ENCODE data around the gene IFNGR2.
"Not testable (repeated sequence)": the region's sequence is repeated elsewhere in the genome, so short reads cannot be mapped to it uniquely, and the experiment has no call there.

Gene IFNGR2

GRCh38 chr21:33402001-33402979, 923 bp upstream of the IFNGR2 start:
- DNase-seq (ENCODE audit: low read depth): no peak

- DNase-seq (ENCODE audit: low read depth): no peak
Measured at GRCh38 chr21:33403786-33404585, 773 bp downstream of the IFNGR2 start.

- DNase-seq (ENCODE audit: low read depth): no peak
Measured at GRCh38 chr21:33406493-33406892, 3.3 kb downstream of the IFNGR2 start.

GRCh38 chr21:33411949-33412430, 8.8 kb downstream of the IFNGR2 start:
- DNase-seq (ENCODE audit: low read depth): no peak

- DNase-seq (ENCODE audit: low read depth): not testable (repeated sequence)
Measured at GRCh38 chr21:33412439-33412831, 9.2 kb downstream of the IFNGR2 start.

- DNase-seq (ENCODE audit: low read depth): no peak
Measured at GRCh38 chr21:33412832-33413519, 9.8 kb downstream of the IFNGR2 start.

GRCh38 chr21:33414068-33414467, 10.9 kb downstream of the IFNGR2 start:
- DNase-seq (ENCODE audit: low read depth): no peak

- DNase-seq (ENCODE audit: low read depth): no peak
Measured at GRCh38 chr21:33414926-33415325, 11.7 kb downstream of the IFNGR2 start.

GRCh38 chr21:33418691-33419090, 15.5 kb downstream of the IFNGR2 start:
- DNase-seq (ENCODE audit: low read depth): no peak

- DNase-seq (ENCODE audit: low read depth): no peak
Measured at GRCh38 chr21:33419538-33420123, 16.4 kb downstream of the IFNGR2 start.

GRCh38 chr21:33421713-33422393, 18.6 kb downstream of the IFNGR2 start:
- no peak for DNase-seq (ENCODE audit: low read depth)

GRCh38 chr21:33424214-33424613, 21.0 kb downstream of the IFNGR2 start:
- DNase-seq (ENCODE audit: low read depth): no peak

GRCh38 chr21:33425825-33426224, 22.6 kb downstream of the IFNGR2 start:
- no peak for DNase-seq (ENCODE audit: low read depth)

GRCh38 chr21:33427051-33427450, 23.8 kb downstream of the IFNGR2 start:
- no peak for DNase-seq (ENCODE audit: low read depth)

- no peak for DNase-seq (ENCODE audit: low read depth)
Measured at GRCh38 chr21:33428669-33429068, 25.5 kb downstream of the IFNGR2 start.

- no peak for DNase-seq (ENCODE audit: low read depth)
Measured at GRCh38 chr21:33430858-33431257, 27.6 kb downstream of the IFNGR2 start.

GRCh38 chr21:33432496-33432895, 29.3 kb downstream of the IFNGR2 start:
- no peak for DNase-seq (ENCODE audit: low read depth)

- no peak for DNase-seq (ENCODE audit: low read depth)
Measured at GRCh38 chr21:33433001-33433400, 29.8 kb downstream of the IFNGR2 start.

- DNase-seq (ENCODE audit: low read depth): no peak
Measured at GRCh38 chr21:33433425-33434114, 30.4 kb downstream of the IFNGR2 start.

GRCh38 chr21:33434770-33435360, 31.7 kb downstream of the IFNGR2 start:
- no peak for DNase-seq (ENCODE audit: low read depth)

Data from stimulated activated CD8-positive, alpha-beta memory T cell treated with anti-CD3 and anti-CD28 coated beads, Interleukin-15, amount 100 ng/mL, for 1 hour (primary cell).